ENCODE data around the gene RNF112. TPM values are rescaled to one million over a fixed set of nuclear protein-coding genes. Genes with fewer than 3 reads are reported as not detected.

RNF112 gene
- total and polyA plus RNA-seq, 2 of the 8 experiments (the other 6 are each of a cell fraction or from before 2014, with no cell fraction given), result 1.1 to 2.2 TPM

Small RNA genes lying within 50 kb of the gene (small RNA-seq; reads per million reads assigned to genes)
- not detected for gene RF00537 (ENCODE audit: insufficient read depth)

Other genes with a start within 250 kb of the RNF112 start
- 40.8 and 55.8 TPM in 2 replicates for gene EPN2, start 173.9 kb upstream of the RNF112 start, total RNA-seq (2021; fragmentation: NEBNext Ultra II Directional; extraction: Animal tissue kit (Norgen Biotek cat#: 25700))
- gene EPN2, start 173.9 kb upstream of the RNF112 start, polyA plus RNA-seq (2011; rRNA removed), result 28.7 and 39.3 TPM in 2 replicates
- gene B9D1, start 48.5 kb upstream of the RNF112 start, total RNA-seq (2021; fragmentation: NEBNext Ultra II Directional; extraction: Animal tissue kit (Norgen Biotek cat#: 25700)), result 24.6 and 25.4 TPM in 2 replicates
- gene B9D1, start 48.5 kb upstream of the RNF112 start, polyA plus RNA-seq (2011; rRNA removed), result 65.7 and 74.8 TPM in 2 replicates
- 28.1 and 33.8 TPM in 2 replicates for gene MAPK7, start 32.7 kb upstream of the RNF112 start, total RNA-seq (2021; fragmentation: NEBNext Ultra II Directional; extraction: Animal tissue kit (Norgen Biotek cat#: 25700))
- 15.2 and 31.3 TPM in 2 replicates for gene MAPK7, start 32.7 kb upstream of the RNF112 start, polyA plus RNA-seq (2011; rRNA removed)
- 3.6 and 3.8 TPM in 2 replicates for gene MFAP4, start 24.0 kb upstream of the RNF112 start, total RNA-seq (2021; fragmentation: NEBNext Ultra II Directional; extraction: Animal tissue kit (Norgen Biotek cat#: 25700))
- 3.1 and 8.1 TPM in 2 replicates for gene MFAP4, start 24.0 kb upstream of the RNF112 start, polyA plus RNA-seq (2011; rRNA removed)
- 1.5 and 2.2 TPM in 2 replicates for gene SLC47A1, start 122.6 kb downstream of the RNF112 start, total RNA-seq (2021; fragmentation: NEBNext Ultra II Directional; extraction: Animal tissue kit (Norgen Biotek cat#: 25700))
- gene SLC47A1, start 122.6 kb downstream of the RNF112 start, polyA plus RNA-seq (2011; rRNA removed), result 3.6 and 4.0 TPM in 2 replicates
- 70.7 and 72.9 TPM in 2 replicates for gene ALDH3A2, start 237.5 kb downstream of the RNF112 start, total RNA-seq (2021; fragmentation: NEBNext Ultra II Directional; extraction: Animal tissue kit (Norgen Biotek cat#: 25700))
- gene ALDH3A2, start 237.5 kb downstream of the RNF112 start, polyA plus RNA-seq (2011; rRNA removed), result 20.6 and 41.6 TPM in 2 replicates

Measured in H1 (cell line).